Ishikawa (cell line): ENCODE measurements around the gene NKX1-1.

ENCODE experiments used
- CEBPB ChIP-seq: IDR thresholded peaks from 2 replicates; pipeline ENCODE4 v1.6.1; 2012
- CREB1 ChIP-seq: IDR thresholded peaks from 2 replicates; pipeline ENCODE4 v1.6.1; 2012; ENCODE audit warnings: low read depth
- EP300 ChIP-seq: IDR thresholded peaks from 2 replicates; pipeline ENCODE4 v1.6.1; 2012; ENCODE audit warnings: borderline replicate concordance
- MAX ChIP-seq: IDR thresholded peaks from 2 replicates; pipeline ENCODE4 v1.6.1; 2012
- NFIC ChIP-seq: IDR thresholded peaks from 2 replicates; pipeline ENCODE4 v1.6.1; 2012
- RAD21 ChIP-seq: IDR thresholded peaks from 2 replicates; pipeline ENCODE4 v1.6.1; 2012; ENCODE audit warnings: low read depth
- REST ChIP-seq: IDR thresholded peaks from 2 replicates; pipeline ENCODE4 v1.6.1; 2012; ENCODE audit warnings: low read depth, mild to moderate bottlenecking
- TAF1 ChIP-seq: IDR thresholded peaks from 2 replicates; pipeline ENCODE4 v1.6.1; 2012; ENCODE audit warnings: low read depth, mild to moderate bottlenecking
- USF1 ChIP-seq: IDR thresholded peaks from 2 replicates; pipeline ENCODE4 v1.6.1; 2012
- YY1 ChIP-seq: IDR thresholded peaks from 2 replicates; pipeline ENCODE4 v1.6.1; 2012; ENCODE audit warnings: low read depth

GRCh38 chr4:1370321-1371124 lies 35.7 kb downstream of the NKX1-1 start:
- TF ChIP-seq EP300 (no peak), NFIC (no peak), TAF1 (no peak), RAD21 (no peak), CREB1 (no peak), MAX (no peak), YY1 (no peak), CEBPB (no peak), USF1 (no peak), REST (no peak)
